ENCODE measurements around the gene SYT6.

GRCh38 chr1:114154146-114154962 is 685 bp upstream of the SYT6 start:
- TF ChIP-seq MAX (IDR thresholded peaks at IDR 0.05) (no peak), CTCF (IDR thresholded peaks at IDR 0.05 in 2 of 3, conservative IDR thresholded peaks at IDR 0.05 in 1 of 3; ENCODE audit: borderline replicate concordance in 1 of 3, insufficient read depth in 1 of 3, low read depth in 2 of 3, low read length in 2 of 3) (no peak), ATF3 (IDR thresholded peaks at IDR 0.05) (no peak), ZNF274 (IDR thresholded peaks at IDR 0.05; ENCODE audit: low read depth, low read length) (no peak)
